ENCODE data around the gene SPTBN1. TPM values are rescaled to one million over a fixed set of nuclear protein-coding genes. Genes with fewer than 3 reads are reported as not detected.

The SPTBN1 gene
- total RNA-seq, 2 donors from 2014 or later, result 179 to 194 TPM

DNA sequence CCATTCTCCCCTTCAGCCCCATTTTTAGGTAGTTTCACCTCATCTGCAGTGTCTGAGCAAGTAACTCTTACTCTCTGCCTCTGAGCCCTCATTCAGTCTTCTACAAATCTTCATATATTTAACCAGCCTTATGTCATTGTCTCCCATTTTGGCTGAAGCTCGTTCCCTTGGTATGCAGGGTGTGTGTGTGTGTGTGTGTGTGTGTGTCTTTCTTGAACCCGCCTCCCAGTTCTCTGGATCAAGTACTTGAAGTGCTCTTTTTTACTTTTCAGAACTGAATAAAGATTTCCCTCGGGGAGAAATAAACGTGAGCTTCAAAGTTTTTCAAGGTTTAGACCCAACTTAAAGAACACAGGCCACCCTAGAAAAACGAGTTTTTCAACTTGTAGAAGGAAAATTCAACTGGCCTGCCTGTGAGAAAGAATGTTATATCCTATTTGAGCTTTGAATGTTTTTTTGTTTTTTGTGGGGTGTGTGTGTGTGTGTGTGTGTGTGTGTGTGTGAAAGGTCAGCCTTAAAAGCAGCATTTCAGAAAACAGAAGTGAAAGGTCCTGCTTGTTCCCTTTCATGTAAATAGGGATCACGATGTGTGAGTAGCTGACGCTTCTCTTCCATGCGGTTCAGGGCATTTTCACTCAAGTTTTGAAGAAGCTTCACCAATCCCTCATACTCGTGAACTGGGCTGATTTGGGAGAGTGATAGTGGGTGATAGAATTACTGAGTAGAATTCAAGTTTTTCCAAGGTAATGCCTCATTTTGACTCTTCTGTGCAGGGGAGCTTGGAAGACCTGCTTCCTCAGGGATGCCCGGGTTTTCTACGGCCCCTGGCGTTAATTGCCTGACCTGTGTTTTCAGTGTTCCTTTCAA lies 216.7 kb downstream of the SPTBN1 start:
- H3K9me3 Mint-ChIP-seq, result no peaks in the 10 kb centered on the region
- no peaks in the 10 kb centered on the region for H3K27me3 Mint-ChIP-seq (ENCODE audit: insufficient read depth)
- WGBS, 2 experiments (ENCODE audit: insufficient coverage in 1 of 2, insufficient read length in 1 of 2), result 90 to 91% methylated on average over 6 to 12 of the region's 12 CpGs
- H3K4me1 ChIP-seq (ENCODE audit: control insufficient read depth, insufficient read depth, low read length), result no peaks in the 10 kb centered on the region
- H3K4me1 Mint-ChIP-seq, result peaks cover 3% of the 10 kb centered on the region
- H3K9ac ChIP-seq (ENCODE audit: extremely low read depth, low read length, poor library complexity, severe bottlenecking), result no peak overlapping the region
- H3K9me3 ChIP-seq (ENCODE audit: control insufficient read depth, low read length), result no peaks in the 10 kb centered on the region
- H3K4me3 Mint-ChIP-seq, result no peak overlapping the region
- no peak overlapping the region for H3K27ac ChIP-seq (ENCODE audit: low read depth, low read length)
- H3K36me3 ChIP-seq (ENCODE audit: control insufficient read depth, insufficient read depth, low read length), result peaks cover 45% of the 10 kb centered on the region
- peaks cover 28% of the 10 kb centered on the region for H3K36me3 Mint-ChIP-seq (ENCODE audit: low read depth)
- no peak overlapping the region for H3K4me3 ChIP-seq (ENCODE audit: low read length)
- peak overlapping the region; percentile 41 for H3K27ac Mint-ChIP-seq
- H3K27me3 ChIP-seq (ENCODE audit: control insufficient read depth, insufficient read depth, low read length, poor library complexity, severe bottlenecking), result no peaks in the 10 kb centered on the region
- DNase-seq, result no peak
- TF ChIP-seq, protein P1, sequence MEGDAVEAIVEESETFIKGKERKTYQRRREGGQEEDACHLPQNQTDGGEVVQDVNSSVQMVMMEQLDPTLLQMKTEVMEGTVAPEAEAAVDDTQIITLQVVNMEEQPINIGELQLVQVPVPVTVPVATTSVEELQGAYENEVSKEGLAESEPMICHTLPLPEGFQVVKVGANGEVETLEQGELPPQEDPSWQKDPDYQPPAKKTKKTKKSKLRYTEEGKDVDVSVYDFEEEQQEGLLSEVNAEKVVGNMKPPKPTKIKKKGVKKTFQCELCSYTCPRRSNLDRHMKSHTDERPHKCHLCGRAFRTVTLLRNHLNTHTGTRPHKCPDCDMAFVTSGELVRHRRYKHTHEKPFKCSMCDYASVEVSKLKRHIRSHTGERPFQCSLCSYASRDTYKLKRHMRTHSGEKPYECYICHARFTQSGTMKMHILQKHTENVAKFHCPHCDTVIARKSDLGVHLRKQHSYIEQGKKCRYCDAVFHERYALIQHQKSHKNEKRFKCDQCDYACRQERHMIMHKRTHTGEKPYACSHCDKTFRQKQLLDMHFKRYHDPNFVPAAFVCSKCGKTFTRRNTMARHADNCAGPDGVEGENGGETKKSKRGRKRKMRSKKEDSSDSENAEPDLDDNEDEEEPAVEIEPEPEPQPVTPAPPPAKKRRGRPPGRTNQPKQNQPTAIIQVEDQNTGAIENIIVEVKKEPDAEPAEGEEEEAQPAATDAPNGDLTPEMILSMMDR (conservative IDR thresholded peaks at IDR 0.05), result no peak

DNA sequence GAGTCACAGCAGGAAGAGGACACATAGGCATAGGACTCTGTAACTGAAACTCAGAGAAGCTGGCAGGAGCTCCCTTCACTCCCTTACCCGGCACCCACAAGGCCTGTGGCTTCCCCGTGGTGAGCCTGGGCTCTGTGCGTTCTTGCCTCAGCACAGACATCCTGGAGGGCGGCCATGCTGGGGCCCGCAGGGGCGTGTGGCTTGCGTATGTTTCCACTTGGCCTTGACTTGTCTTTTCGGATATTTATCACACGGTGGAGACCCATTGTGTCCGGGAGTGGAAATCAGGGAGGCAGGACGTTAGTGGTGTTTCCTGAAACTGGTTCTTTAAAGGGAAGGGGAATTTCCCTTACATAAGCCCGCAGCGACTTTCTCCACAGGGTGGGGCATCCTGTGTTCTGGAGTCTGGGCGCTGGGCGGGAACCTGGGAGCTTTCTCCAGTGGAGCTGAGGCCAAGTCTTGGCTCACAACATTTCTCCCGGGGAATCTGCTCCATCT lies 217.4 kb downstream of the SPTBN1 start:
- peak overlapping the region; percentile 41 for H3K27ac Mint-ChIP-seq
- peaks cover 3% of the 10 kb centered on the region for H3K4me1 Mint-ChIP-seq
- peaks cover 21% of the 10 kb centered on the region for H3K36me3 Mint-ChIP-seq (ENCODE audit: low read depth)
- H3K9ac ChIP-seq (ENCODE audit: extremely low read depth, low read length, poor library complexity, severe bottlenecking), result no peak overlapping the region
- DNase-seq, result peak; percentile 53
- H3K9me3 ChIP-seq (ENCODE audit: control insufficient read depth, low read length), result no peaks in the 10 kb centered on the region
- TF ChIP-seq, protein P1 (conservative IDR thresholded peaks at IDR 0.05), result no peak
- WGBS, 2 experiments (ENCODE audit: insufficient coverage in 1 of 2, insufficient read length in 1 of 2), result 87 to 94% methylated on average over 12 to 16 of the region's 16 CpGs
- no peak overlapping the region for H3K4me3 Mint-ChIP-seq
- no peaks in the 10 kb centered on the region for H3K4me1 ChIP-seq (ENCODE audit: control insufficient read depth, insufficient read depth, low read length)
- no peak overlapping the region for H3K27ac ChIP-seq (ENCODE audit: low read depth, low read length)
- no peaks in the 10 kb centered on the region for H3K9me3 Mint-ChIP-seq
- no peaks in the 10 kb centered on the region for H3K27me3 Mint-ChIP-seq (ENCODE audit: insufficient read depth)
- no peaks in the 10 kb centered on the region for H3K27me3 ChIP-seq (ENCODE audit: control insufficient read depth, insufficient read depth, low read length, poor library complexity, severe bottlenecking)
- peaks cover 38% of the 10 kb centered on the region for H3K36me3 ChIP-seq (ENCODE audit: control insufficient read depth, insufficient read depth, low read length)
- H3K4me3 ChIP-seq (ENCODE audit: low read length), result no peak overlapping the region

DNA sequence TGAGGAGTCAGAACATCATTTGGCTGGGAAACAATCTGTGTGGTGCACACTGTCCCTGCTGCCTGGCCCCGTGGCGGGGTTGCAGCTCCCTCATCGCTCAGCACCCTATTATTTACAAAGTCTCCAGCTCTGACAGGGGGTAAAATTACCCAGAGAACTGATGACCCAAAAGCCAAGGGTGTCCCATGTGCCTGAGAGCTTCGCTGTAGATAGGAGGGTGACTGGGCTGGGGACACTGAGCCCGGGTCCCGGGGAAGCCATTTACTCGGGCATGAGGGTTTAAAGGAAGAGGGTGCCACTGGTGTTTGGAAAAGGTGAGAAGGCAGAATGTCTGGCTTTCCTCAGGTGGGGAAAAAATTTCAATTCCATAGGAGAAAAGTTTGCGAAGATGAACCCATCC lies 219.2 kb downstream of the SPTBN1 start:
- Mint-ChIP-seq H3K27me3 (ENCODE audit: insufficient read depth) (no peaks in the 10 kb centered on the region), H3K9me3 (no peaks in the 10 kb centered on the region), H3K4me1 (peaks cover 3% of the 10 kb centered on the region), H3K4me3 (no peak overlapping the region), H3K27ac (no peak overlapping the region), H3K36me3 (ENCODE audit: low read depth) (peaks cover 11% of the 10 kb centered on the region)
- Histone ChIP-seq H3K27me3 (ENCODE audit: control insufficient read depth, insufficient read depth, low read length, poor library complexity, severe bottlenecking) (no peaks in the 10 kb centered on the region), H3K4me1 (ENCODE audit: control insufficient read depth, insufficient read depth, low read length) (no peaks in the 10 kb centered on the region), H3K9ac (ENCODE audit: extremely low read depth, low read length, poor library complexity, severe bottlenecking) (no peak overlapping the region), H3K4me3 (ENCODE audit: low read length) (no peak overlapping the region), H3K27ac (ENCODE audit: low read depth, low read length) (no peak overlapping the region), H3K36me3 (ENCODE audit: control insufficient read depth, insufficient read depth, low read length) (peaks cover 21% of the 10 kb centered on the region), H3K9me3 (ENCODE audit: control insufficient read depth, low read length) (no peaks in the 10 kb centered on the region)
- TF ChIP-seq, protein P1 (conservative IDR thresholded peaks at IDR 0.05), result no peak
- 91 to 93% methylated on average over 3 to 8 of the region's 8 CpGs for WGBS, 2 experiments (ENCODE audit: insufficient coverage in 1 of 2, insufficient read length in 1 of 2)
- no peak for DNase-seq

Measured in endodermal cell (in vitro differentiated cells).